ENCODE data around the gene PLD1. TPM values are rescaled to one million over a fixed set of nuclear protein-coding genes. Genes with fewer than 3 reads are reported as not detected.

The PLD1 gene
- total RNA-seq, 1 donor: 19.4 TPM

DNA sequence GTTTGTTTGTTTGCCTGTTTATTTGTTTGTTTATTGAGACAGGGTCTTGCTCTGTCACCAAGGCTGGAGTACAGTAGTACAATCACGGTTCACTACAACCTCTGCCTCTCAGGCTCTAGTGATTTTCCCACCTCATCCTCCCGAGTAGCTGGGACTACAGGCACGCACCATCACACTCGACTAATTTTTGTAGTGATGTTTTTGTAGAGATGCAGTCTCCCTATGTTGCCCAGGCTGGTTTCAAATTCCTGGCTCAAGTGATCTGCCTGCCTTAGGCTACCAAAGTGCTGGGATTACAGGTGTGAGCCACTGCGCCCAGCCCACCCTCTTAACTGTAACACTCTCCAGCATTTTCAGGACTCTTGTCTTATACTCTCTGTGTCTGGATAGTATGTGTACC lies 26.7 kb downstream of the PLD1 start:
- DNase-seq (ENCODE audit: low read depth): no peak
- H3K4me3 ChIP-seq (ENCODE audit: low read depth, low read length): no peak overlapping the region
- no peak for TF ChIP-seq CTCF (IDR thresholded peaks at IDR 0.05; ENCODE audit: insufficient read depth, low read depth, low read length)

- no peak overlapping the region for H3K4me3 ChIP-seq (ENCODE audit: low read depth, low read length)
- no peak for TF ChIP-seq CTCF (IDR thresholded peaks at IDR 0.05; ENCODE audit: insufficient read depth, low read depth, low read length)
- no peak for DNase-seq (ENCODE audit: low read depth)
Measured at GRCh38 chr3:171783086-171783485, 27.2 kb downstream of the PLD1 start.

- DNase-seq (ENCODE audit: low read depth): no peak
- TF ChIP-seq CTCF (IDR thresholded peaks at IDR 0.05; ENCODE audit: insufficient read depth, low read depth, low read length): no peak
- H3K4me3 ChIP-seq (ENCODE audit: low read depth, low read length): no peak overlapping the region
Measured at GRCh38 chr3:171782617-171783016, 27.7 kb downstream of the PLD1 start.

- no peak overlapping the region for H3K4me3 ChIP-seq (ENCODE audit: low read depth, low read length)
- DNase-seq (ENCODE audit: low read depth): peak; percentile 74
- no peak for TF ChIP-seq CTCF (IDR thresholded peaks at IDR 0.05; ENCODE audit: insufficient read depth, low read depth, low read length)
Measured at GRCh38 chr3:171781711-171782127, 28.6 kb downstream of the PLD1 start.

- no peak for TF ChIP-seq CTCF (IDR thresholded peaks at IDR 0.05; ENCODE audit: insufficient read depth, low read depth, low read length)
- no peak for DNase-seq (ENCODE audit: low read depth)
- H3K4me3 ChIP-seq (ENCODE audit: low read depth, low read length): no peak overlapping the region
Measured at GRCh38 chr3:171778493-171778892, 31.8 kb downstream of the PLD1 start.

GRCh38 chr3:171777596-171777995 lies 32.7 kb downstream of the PLD1 start:
- H3K4me3 ChIP-seq (ENCODE audit: low read depth, low read length): no peak overlapping the region
- DNase-seq (ENCODE audit: low read depth): no peak
- TF ChIP-seq CTCF (IDR thresholded peaks at IDR 0.05; ENCODE audit: insufficient read depth, low read depth, low read length): no peak

- H3K4me3 ChIP-seq (ENCODE audit: low read depth, low read length): no peak overlapping the region
- no peak for TF ChIP-seq CTCF (IDR thresholded peaks at IDR 0.05; ENCODE audit: insufficient read depth, low read depth, low read length)
Measured at GRCh38 chr3:171776839-171777583, 33.3 kb downstream of the PLD1 start.

More at GRCh38 chr3:171776839-171777583, 33.3 kb downstream of the PLD1 start:
- DNase-seq (ENCODE audit: low read depth): no peak
